IMR-90 (cell line): Measurements from ENCODE around the gene AKAP6. TPM values are rescaled to one million over a fixed set of nuclear protein-coding genes. Genes with fewer than 3 reads are reported as not detected.
A peak's percentile ranks its signal among the peaks of the same experiment; 100 is the strongest.

Source experiments
- ATAC-seq: fragments of 200-7000 bp; cut with Tn5 transposase; 2 replicates; pipeline ENCODE4 v1.9.1; 2020; ENCODE audit warnings: low read depth, mild to moderate bottlenecking, moderate library complexity
- BruUV-seq: library from RNA; stranded (reverse); fragments of 400-500 nt; replicated peaks from 2 replicates; lab custom pipeline; 2021; lab: Mats Ljungman, UMichigan
- CTCF ChIA-PET: fragments of 300-600 bp; formaldehyde crosslinking; extraction: SDS; loops from one replicate; lab custom pipeline; 2021; ENCODE audit warnings: antibody characterized with exemption; lab: Yijun Ruan, JAX
- POLR2A ChIA-PET: fragments of 300-600 bp; sonication (Branson Sonifier 250); formaldehyde crosslinking; loops from one replicate; lab custom pipeline; 2022; ENCODE audit warnings: antibody characterized with exemption; ENCODE audit not compliant: unreplicated experiment; lab: Charles Lee
- DNase-seq: peaks from one replicate; pipeline ENCODE4 v3.0.0; 2013
- H2AFZ ChIP-seq: replicated peaks from 2 replicates; pipeline ENCODE3; 2013; ENCODE audit warnings: low read length, mild to moderate bottlenecking; ENCODE audit not compliant: poor library complexity
- H2AK5ac ChIP-seq: 2 replicates; pipeline ENCODE4 v1.6.1; 2013; ENCODE audit warnings: low read depth, low read length, inconsistent platforms
- H2AK9ac ChIP-seq: replicated peaks from 2 replicates; pipeline ENCODE3; 2013; ENCODE audit warnings: mild to moderate bottlenecking, low read depth, low read length, moderate library complexity; ENCODE audit not compliant: poor library complexity
- H2BK120ac ChIP-seq: 2 replicates; pipeline ENCODE4 v1.6.1; 2013; ENCODE audit warnings: low read depth, low read length, inconsistent platforms
- H2BK15ac ChIP-seq: 3 replicates; pipeline ENCODE4 v1.6.1; 2013; ENCODE audit warnings: low read depth, low read length, inconsistent platforms
- H2BK20ac ChIP-seq: 2 replicates; pipeline ENCODE4 v1.6.1; 2013; ENCODE audit warnings: low read depth, mild to moderate bottlenecking, inconsistent platforms, low read length, moderate library complexity
- H2BK5ac ChIP-seq: 2 replicates; pipeline ENCODE4 v1.6.1; 2013; ENCODE audit warnings: mild to moderate bottlenecking, low read depth, low read length, inconsistent platforms; ENCODE audit not compliant: poor library complexity, severe bottlenecking
- H3K14ac ChIP-seq: replicated peaks from 2 replicates; pipeline ENCODE4 v1.6.1; 2013; ENCODE audit warnings: low read depth, low read length, inconsistent platforms
- H3K18ac ChIP-seq: 2 replicates; pipeline ENCODE4 v1.6.1; 2013; ENCODE audit warnings: low read depth, low read length, control low read depth
- H3K23ac ChIP-seq: 2 replicates; pipeline ENCODE4 v1.6.1; 2013; ENCODE audit warnings: low read depth, low read length, inconsistent platforms
- H3K27ac ChIP-seq: 2 replicates; pipeline ENCODE4 v1.5.1; 2013; ENCODE audit warnings: mild to moderate bottlenecking, control low read depth, low read length; ENCODE audit not compliant: insufficient read depth
- H3K27me3 ChIP-seq: 2 replicates; pipeline ENCODE4 v1.6.1; 2013; ENCODE audit warnings: low read length; ENCODE audit not compliant: control insufficient read depth, insufficient read depth
- H3K36me3 ChIP-seq: 2 replicates; pipeline ENCODE4 v1.6.1; 2013; ENCODE audit warnings: low read length, mixed read lengths; ENCODE audit not compliant: control insufficient read depth, insufficient read depth
- H3K4ac ChIP-seq: 2 replicates; pipeline ENCODE4 v1.6.1; 2013; ENCODE audit warnings: low read depth, low read length, inconsistent platforms
- H3K4me1 ChIP-seq: 2 replicates; pipeline ENCODE4 v1.6.1; 2013; ENCODE audit warnings: low read length, mixed read lengths; ENCODE audit not compliant: control insufficient read depth, insufficient read depth
- H3K4me2 ChIP-seq: 2 replicates; pipeline ENCODE4 v1.6.1; 2013; ENCODE audit warnings: low read depth, mild to moderate bottlenecking, control low read depth, low read length, moderate library complexity
- H3K4me3 ChIP-seq: 2 replicates; pipeline ENCODE4 v1.5.1; 2013; ENCODE audit warnings: low read depth, mild to moderate bottlenecking, control low read depth, low read length, moderate library complexity; ENCODE audit not compliant: insufficient read depth
- H3K56ac ChIP-seq: 2 replicates; pipeline ENCODE4 v1.6.1; 2013; ENCODE audit warnings: low read length, inconsistent platforms; ENCODE audit not compliant: insufficient read depth; ENCODE audit errors: extremely low read depth
- H3K79me1 ChIP-seq, 2 experiments: 2 replicates each; pipeline ENCODE4 v1.6.1; 2013; ENCODE audit warnings: low read length in 2 of 2, inconsistent platforms in 1 of 2, low read depth in 1 of 2
- H3K9ac ChIP-seq: 2 replicates; pipeline ENCODE4 v1.6.1; 2013; ENCODE audit warnings: low read depth, low read length, control low read depth
- H3K9me1 ChIP-seq: 2 replicates; pipeline ENCODE4 v1.6.1; 2013; ENCODE audit warnings: low read length, inconsistent platforms; ENCODE audit not compliant: insufficient read depth
- H3K9me3 ChIP-seq: 2 replicates; pipeline ENCODE4 v1.6.1; 2013; ENCODE audit warnings: low read length; ENCODE audit not compliant: control insufficient read depth, insufficient read depth
- H4K20me1 ChIP-seq: 2 replicates; pipeline ENCODE4 v1.6.1; 2013; ENCODE audit warnings: low read length, inconsistent platforms; ENCODE audit not compliant: insufficient read depth
- H4K5ac ChIP-seq: 2 replicates; pipeline ENCODE4 v1.6.1; 2013; ENCODE audit warnings: mild to moderate bottlenecking, low read depth, low read length, control low read depth
- H4K8ac ChIP-seq, 2 experiments: 2 replicates each; pipeline ENCODE4 v1.6.1; 2013; ENCODE audit warnings: low read depth in 2 of 2, low read length in 2 of 2, control low read depth in 1 of 2, inconsistent platforms in 1 of 2
- H4K91ac ChIP-seq: 2 replicates; pipeline ENCODE4 v1.6.1; 2013; ENCODE audit warnings: low read depth, low read length, inconsistent platforms; ENCODE audit not compliant: insufficient read depth
- BHLHE40 ChIP-seq: fragments of 150-350 bp; IDR thresholded peaks from 2 replicates; pipeline ENCODE4 v1.6.1; 2016; ENCODE audit warnings: mild to moderate bottlenecking, low read depth, low read length
- CEBPB ChIP-seq: IDR thresholded peaks from 2 replicates; pipeline ENCODE4 v1.6.1; 2012; ENCODE audit warnings: low read depth, low read length, improper control_type of control experiment
- CHD1 ChIP-seq: IDR thresholded peaks from 2 replicates; pipeline ENCODE4 v1.6.1; 2012; ENCODE audit warnings: low read depth, low read length, improper control_type of control experiment
- CTCF ChIP-seq: conservative IDR thresholded peaks from 2 replicates; pipeline ENCODE4 v1.5.1; 2012; ENCODE audit warnings: mild to moderate bottlenecking, low read depth, low read length, improper control_type of control experiment
- ELK1 ChIP-seq: fragments of 150-350 bp; IDR thresholded peaks from 2 replicates; pipeline ENCODE4 v1.6.1; 2016; ENCODE audit warnings: low read depth, mild to moderate bottlenecking, low read length, moderate library complexity, borderline replicate concordance
- FOS ChIP-seq: fragments of 150-350 bp; IDR thresholded peaks from 2 replicates; pipeline ENCODE4 v1.6.1; 2016; ENCODE audit warnings: low read depth, low read length
- MAFK ChIP-seq: IDR thresholded peaks from 2 replicates; pipeline ENCODE4 v1.6.1; 2012; ENCODE audit warnings: low read depth, low read length, improper control_type of control experiment
- MAZ ChIP-seq: IDR thresholded peaks from 2 replicates; pipeline ENCODE4 v1.6.1; 2012; ENCODE audit warnings: low read depth, mild to moderate bottlenecking, low read length, improper control_type of control experiment, moderate library complexity, borderline replicate concordance
- MXI1 ChIP-seq: IDR thresholded peaks from 2 replicates; pipeline ENCODE4 v1.6.1; 2012; ENCODE audit warnings: low read depth, mild to moderate bottlenecking, low read length, moderate library complexity, borderline replicate concordance
- NFE2L2 ChIP-seq: fragments of 150-350 bp; IDR thresholded peaks from 2 replicates; pipeline ENCODE4 v1.6.1; 2016; ENCODE audit warnings: low read depth, mild to moderate bottlenecking, low read length
- POLR2A ChIP-seq: IDR thresholded peaks from 2 replicates; pipeline ENCODE4 v1.6.1; 2012; ENCODE audit warnings: mild to moderate bottlenecking, low read depth, low read length
- RAD21 ChIP-seq: IDR thresholded peaks from 2 replicates; pipeline ENCODE4 v1.6.1; 2012; ENCODE audit warnings: low read length, improper control_type of control experiment
- RCOR1 ChIP-seq: IDR thresholded peaks from 2 replicates; pipeline ENCODE4 v1.6.1; 2012; ENCODE audit warnings: mild to moderate bottlenecking, low read length, improper control_type of control experiment; ENCODE audit not compliant: insufficient replicate concordance
- RFX5 ChIP-seq: IDR thresholded peaks from 2 replicates; pipeline ENCODE4 v1.8.0; 2012; ENCODE audit warnings: low read depth, mild to moderate bottlenecking, low read length, moderate library complexity
- SMC3 ChIP-seq: fragments of 150-350 bp; IDR thresholded peaks from 2 replicates; pipeline ENCODE4 v1.6.1; 2016; ENCODE audit warnings: low read depth, mild to moderate bottlenecking, antibody characterized with exemption, low read length, moderate library complexity
- USF2 ChIP-seq: fragments of 150-350 bp; IDR thresholded peaks from 2 replicates; pipeline ENCODE4 v1.6.1; 2017; ENCODE audit warnings: mild to moderate bottlenecking, antibody characterized with exemption, low read length, low read depth
- WGBS, 2 experiments: methylation state at CpG; one replicate each; pipeline versions ENCODE4 v1.1.5 to v1.1.7; 2013; ENCODE audit warnings: missing lambda C conversion rate in 2 of 2; ENCODE audit not compliant: insufficient read length in 1 of 2; ENCODE audit errors: extremely low coverage in 2 of 2; 5-methylcytosine and 5-hydroxymethylcytosine counted together
- dilution Hi-C: fragments of 300-500 bp; cut with HindIII; formaldehyde crosslinking; loops from one replicate; pipeline ENCODE4 v1.14.3; 2018; ENCODE audit warnings: low sequenced_read_pairs; ENCODE audit not compliant: unreplicated experiment
- in situ Hi-C: fragments of 300-500 bp; cut with MboI; formaldehyde crosslinking; loops from 3 replicates; pipeline ENCODE4 v1.14.3; 2019; ENCODE audit warnings: low sequenced_read_pairs, inconsistent platforms, mixed read lengths
- intact Hi-C: fragments of 100-400 bp; cut with micrococcal nuclease; formaldehyde crosslinking; loops from 2 replicates; pipeline ENCODE4 v1.10.0; 2022
- polyA plus RNA-seq, 3 experiments: library from polyadenylated mRNA; depleted of rRNA; stranded (reverse); fragments of >200 nt; gene quantifications; 2 replicates each; pipeline ENCODE4 v1.2.3, GENCODE V29; 2012; ENCODE audit warnings: low replicate concordance in 1 of 3
- total RNA-seq: library from RNA; depleted of rRNA; stranded (reverse); fragments of >200 nt; gene quantifications from 2 replicates; pipeline ENCODE4 v1.2.3, GENCODE V29; 2012

Gene AKAP6
- total and polyA plus RNA-seq, 2 of the 4 experiments (the other 2 are of a cell fraction), result 0.22 to 1.6 TPM

GRCh38 chr14:32698831-32699230 lies 369.7 kb downstream of the AKAP6 start:
- H3K4me3 ChIP-seq, result no peak overlapping the region

More at GRCh38 chr14:32698831-32699230, 369.7 kb downstream of the AKAP6 start:
- Histone ChIP-seq H3K9ac (no peak overlapping the region), H3K23ac (no peak overlapping the region), H4K5ac (no peak overlapping the region), H3K27ac (no peak overlapping the region), H3K4me1 (peaks cover 1% of the 10 kb centered on the region; the same call in 1 of the 2 replicates), H4K8ac (no peak overlapping the region), H2AK5ac (no peak overlapping the region), H3K4ac (peak overlapping the region; percentile 26; the same call in 1 of the 2 replicates), H3K14ac (no peak overlapping the region), H2BK15ac (no peak overlapping the region), H2BK20ac (peak overlapping the region; percentile 35; the same call in 1 of the 2 replicates), H3K56ac (no peak overlapping the region), H2AK9ac (no peak overlapping the region), H2AFZ (no peak overlapping the region), H2BK120ac (peak overlapping the region; percentile 35), H3K27me3 (no peaks in the 10 kb centered on the region), H4K20me1 (no peaks in the 10 kb centered on the region), H3K36me3 (no peaks in the 10 kb centered on the region), H4K91ac (no peak overlapping the region), H3K4me2 (no peak overlapping the region), H3K9me1 (no peaks in the 10 kb centered on the region), H3K79me1 (no peaks in the 10 kb centered on the region), H2BK5ac (no peak overlapping the region), H3K18ac (no peak overlapping the region), H3K9me3 (no peaks in the 10 kb centered on the region)
- WGBS, 2 experiments, result no CpG with 5 or more reads among the region's 2 CpGs
- DNase-seq, result peak; percentile 22
- POLR2A ChIA-PET, result no interaction called here
- TF ChIP-seq MXI1, result no peak
- TF ChIP-seq CTCF, result no peak
- TF ChIP-seq SMC3, result no peak
- TF ChIP-seq MAZ, result no peak
- TF ChIP-seq ELK1, result no peak
- TF ChIP-seq MAFK, result no peak
- TF ChIP-seq RCOR1, result no peak
- TF ChIP-seq POLR2A, result no peak
- TF ChIP-seq USF2, result no peak
- no peak for TF ChIP-seq CHD1
- TF ChIP-seq RAD21, result no peak
- no peak for TF ChIP-seq NFE2L2
- no peak for TF ChIP-seq RFX5
- TF ChIP-seq FOS, result no peak
- no peak for TF ChIP-seq CEBPB
- no peak for TF ChIP-seq BHLHE40
- in situ Hi-C loops (no loop called here), dilution Hi-C loops (no loop called here), intact Hi-C loops (no loop called here)
- ATAC-seq, result no peak
- CTCF ChIA-PET, result no interaction called here
- BruUV-seq, result no TSS peak
